T-cell (primary cell): ENCODE measurements around the gene SLU7. TPM values are rescaled to one million over a fixed set of nuclear protein-coding genes. Genes with fewer than 3 reads are reported as not detected.

Experiments used
- ATAC-seq, 4 experiments: fragments of 200-7000 bp in 3 of 4; fragments of 150-1000 bp in 1 of 4; cut with Tn5 transposase; replicated peaks in 1 of 4; 1 replicate in 3 of 4; 2 replicates in 1 of 4; pipeline ENCODE4 v1.10.0; 2021; ENCODE audit warnings: moderate library complexity in 3 of 4, mild to moderate bottlenecking in 2 of 4, moderate number of reproducible peaks in 1 of 4
- CTCF ChIA-PET, 2 donors: fragments of 300-600 bp; sonication (Branson Sonifier 250); formaldehyde crosslinking; loops; one replicate each; lab custom pipeline; 2022; ENCODE audit warnings: antibody characterized with exemption in 2 of 2; lab: Charles Lee
- POLR2A ChIA-PET, 2 donors: fragments of 300-600 bp; sonication (Branson Sonifier 250); formaldehyde crosslinking; loops; one replicate each; lab custom pipeline; 2022; ENCODE audit warnings: antibody characterized with exemption in 2 of 2; lab: Charles Lee
- DNase-seq, 35 experiments: peaks; one replicate each; pipeline versions ENCODE4 v3.0.0 to v3.0.0-alpha.2; 2013 to 2023
- H3K27ac ChIP-seq: one replicate; pipeline ENCODE4 v1.5.1; 2013; ENCODE audit warnings: low read length
- H3K27me3 ChIP-seq, 2 experiments: replicated peaks in 1 of 2; 1 replicate in 1 of 2; 2 replicates in 1 of 2; pipeline versions ENCODE4 v1.6.1 to v1.7.0; 2013; ENCODE audit warnings: low read length in 1 of 2, mixed read lengths in 1 of 2; ENCODE audit not compliant: control insufficient read depth in 2 of 2, insufficient read depth in 2 of 2; ENCODE audit errors: extremely low read depth in 1 of 2
- H3K36me3 ChIP-seq, 2 donors: 1 replicate in 1 of 2; 2 replicates in 1 of 2; pipeline versions ENCODE4 v1.6.1 to v1.7.0; 2013; ENCODE audit warnings: low read length in 1 of 2; ENCODE audit not compliant: control insufficient read depth in 2 of 2, insufficient read depth in 1 of 2; ENCODE audit errors: extremely low read depth in 1 of 2
- H3K4me1 ChIP-seq, 2 experiments: 1 replicate in 1 of 2; 2 replicates in 1 of 2; pipeline versions ENCODE4 v1.6.1 to v1.7.0; 2013; ENCODE audit warnings: low read length in 2 of 2, mixed read lengths in 1 of 2; ENCODE audit not compliant: insufficient read depth in 2 of 2, control insufficient read depth in 1 of 2; ENCODE audit errors: extremely low read depth in 1 of 2
- H3K4me3 ChIP-seq, 2 donors: 1 replicate in 1 of 2; 2 replicates in 1 of 2; pipeline versions ENCODE4 v1.5.1 to v1.7.0; 2013; ENCODE audit warnings: mild to moderate bottlenecking in 2 of 2, low read length in 1 of 2, moderate library complexity in 1 of 2; ENCODE audit not compliant: control insufficient read depth in 1 of 2; ENCODE audit errors: extremely low read depth in 1 of 2
- H3K9me3 ChIP-seq: 2 replicates; pipeline ENCODE4 v1.7.0; 2013
- H3K27ac Mint-ChIP-seq, 2 donors: one replicate each; pipeline ENCODE4 v1.8.0; 2020 to 2021; ENCODE audit warnings: mild to moderate bottlenecking in 2 of 2, mixed read lengths in 2 of 2
- H3K27me3 Mint-ChIP-seq, 2 donors: one replicate each; pipeline ENCODE4 v1.8.0; 2021 to 2022; ENCODE audit warnings: mixed read lengths in 2 of 2
- H3K36me3 Mint-ChIP-seq: one replicate; pipeline ENCODE4 v1.8.0; 2021; ENCODE audit warnings: mixed read lengths
- H3K4me1 Mint-ChIP-seq, 3 donors: one replicate each; pipeline ENCODE4 v1.8.0; 2020 to 2022; ENCODE audit warnings: mixed read lengths in 3 of 3, mild to moderate bottlenecking in 1 of 3
- H3K4me3 Mint-ChIP-seq, 3 donors: one replicate each; pipeline ENCODE4 v1.8.0; 2020 to 2022; ENCODE audit warnings: mild to moderate bottlenecking in 3 of 3, mixed read lengths in 3 of 3, moderate library complexity in 3 of 3
- H3K9me3 Mint-ChIP-seq, 3 donors: one replicate each; pipeline ENCODE4 v1.8.0; 2020 to 2022; ENCODE audit warnings: mixed read lengths in 3 of 3
- WGBS: methylation state at CpG from one replicate; pipeline ENCODE4 v1.1.5; 2013; ENCODE audit warnings: missing lambda C conversion rate; ENCODE audit not compliant: insufficient coverage; 5-methylcytosine and 5-hydroxymethylcytosine counted together
- total RNA-seq, 35 experiments: library from RNA in 6 of 35; stranded (reverse) in 6 of 35; fragments of 120-200 nt in 1 of 35; gene quantifications; one replicate each; pipeline versions ENCODE4 v1.2.1 to v1.2.4 and lab custom pipeline; 2013 to 2026

SLU7 gene
- 10 to 100 TPM; 64.9 to 76.8 (median 75.2) TPM for total RNA-seq
- 76.6 TPM for total RNA-seq (2013)
- total RNA-seq (lab: John Stamatoyannopoulos, UW) = 72.3 to 147 (median 105) reads per million in 29 experiments

DNA sequence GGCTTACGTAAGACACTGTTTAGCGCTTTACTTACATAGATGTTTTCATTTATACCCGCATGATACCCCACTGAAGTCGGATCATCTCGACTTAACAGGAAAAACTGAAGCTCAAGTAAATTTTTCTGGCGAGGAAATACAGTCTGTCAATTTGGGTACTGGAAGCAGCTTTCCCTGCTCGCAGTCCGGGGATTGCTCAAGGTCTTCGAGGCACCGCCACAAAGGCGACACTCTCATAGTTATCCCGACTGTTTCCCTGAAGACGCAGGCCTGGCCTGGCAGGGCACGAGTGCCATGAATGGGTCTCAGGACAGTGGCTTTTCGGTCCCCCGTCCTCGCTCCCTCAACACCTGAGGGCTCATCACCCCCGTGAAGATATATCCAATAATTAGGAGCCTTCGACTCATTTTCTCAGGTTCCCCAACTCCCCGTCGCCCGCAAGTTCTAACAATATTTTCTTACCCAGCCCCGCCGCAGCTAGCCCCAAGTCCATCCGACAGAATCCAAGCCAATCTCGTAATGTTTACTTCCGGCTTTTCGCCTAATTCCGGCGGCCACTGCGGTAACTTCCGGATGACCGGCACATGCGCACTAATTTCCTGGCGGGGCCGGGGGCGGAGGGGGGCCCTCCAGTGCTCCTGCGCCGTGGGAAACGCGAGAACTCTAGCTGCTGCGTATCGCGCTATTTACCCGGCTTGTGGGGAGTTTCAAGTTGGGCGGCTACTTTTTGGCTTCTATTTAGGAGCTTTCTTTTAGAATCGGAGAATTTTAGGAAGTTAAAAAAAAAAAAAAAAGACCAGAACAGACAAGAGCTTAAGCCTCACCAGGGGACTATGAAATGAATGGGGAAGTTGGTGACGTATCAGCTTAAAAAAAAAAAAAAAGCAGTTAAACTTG, at the start of gene SLU7:
Gene SLU7, minus strand, starts transcription at position 521 of the 897 bp plus-strand sequence. CDS start 3,787 bp downstream, outside the sequence.
- H3K27me3 ChIP-seq = no peaks in the 10 kb centered on the region
- ATAC-seq = peak; percentile 81 to 84 (median 82)
- POLR2A ChIA-PET = interaction anchor here (0.6 to 1.2 kb wide), 23 partner anchors 8 to 1562 kb away, joined by 3 to 7 read pairs (median 4); partner anchors contain the start of gene FAM200C (in 1 of the 2)
- CTCF ChIA-PET = interaction anchor here (0.6 to 3.5 kb wide), 12 partner anchors 11 to 1243 kb away, joined by 3 to 62 read pairs (median 5); no protein-coding TSS in a partner anchor
- H3K9me3 ChIP-seq = no peaks in the 10 kb centered on the region
- peak within 1 kb of the TSS; percentile 95 to 99 for H3K27ac Mint-ChIP-seq
- H3K9me3 Mint-ChIP-seq = no peaks in the 10 kb centered on the region
- peak; percentile 84 to 96 (median 91) for DNase-seq
- H3K4me1 ChIP-seq = peaks cover 32% of the 10 kb centered on the region in 2 experiments
- peak within 1 kb of the TSS; percentile 87 for H3K27ac ChIP-seq
- H3K36me3 Mint-ChIP-seq = peaks cover 8% of the 10 kb centered on the region
- peak within 1 kb of the TSS; percentile 86 to 96 for H3K4me3 ChIP-seq
- H3K27me3 Mint-ChIP-seq = no peaks in the 10 kb centered on the region
- H3K4me1 Mint-ChIP-seq = peaks cover 73 to 82% (median 78%) of the 10 kb centered on the region in 3 donors
- H3K4me3 Mint-ChIP-seq = peak within 1 kb of the TSS; percentile 95 to 99 (median 95)
- under 1% methylated on average over 44 of the region's 48 CpGs for WGBS
- H3K36me3 ChIP-seq = peaks cover 0 to 12% of the 10 kb centered on the region in 2 donors

DNA sequence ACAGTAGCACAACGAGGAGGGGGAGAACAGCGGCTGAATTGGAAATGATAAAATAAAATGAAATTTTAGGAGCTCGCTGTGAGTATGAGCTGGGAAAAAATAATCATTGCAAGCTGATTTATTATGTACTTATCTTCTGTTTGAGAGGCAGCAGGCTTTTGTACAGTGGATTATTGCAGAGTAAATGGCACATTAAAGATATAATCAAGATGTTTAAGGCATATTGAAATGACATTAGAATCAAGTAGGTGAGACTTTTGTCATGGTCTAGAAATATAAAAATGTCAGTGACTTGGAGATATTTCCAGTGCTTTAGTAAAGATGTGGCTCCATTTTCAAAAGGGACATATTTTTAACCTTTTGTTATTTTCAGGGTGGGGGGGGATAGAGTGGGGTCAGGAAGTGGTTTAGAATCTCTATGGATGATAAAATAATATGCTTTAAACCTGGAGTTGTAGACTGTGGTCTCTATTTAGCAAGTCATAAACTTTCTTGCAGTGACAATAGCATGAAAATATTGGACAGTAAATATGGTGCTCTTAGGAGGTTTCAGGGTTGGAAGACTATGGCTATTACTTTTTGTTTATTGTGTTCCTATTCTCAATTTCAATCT, 49.6 kb upstream of the SLU7 start:
- Mint-ChIP-seq H3K4me3 (peak overlapping the region; percentile 88 to 96 (median 89)), H3K9me3 (no peaks in the 10 kb centered on the region), H3K27ac (peak overlapping the region; percentile 91 to 98), H3K4me1 (peaks cover 77 to 86% (median 83%) of the 10 kb centered on the region in 3 donors), H3K36me3 (no peaks in the 10 kb centered on the region), H3K27me3 (no peaks in the 10 kb centered on the region)
- peak overlapping the region; percentile 45 to 61 for H3K4me3 ChIP-seq
- no peaks in the 10 kb centered on the region for H3K36me3 ChIP-seq
- 0% methylated on average over 2 of the region's 3 CpGs for WGBS
- DNase-seq (no peak), ATAC-seq (no peak)
- POLR2A ChIA-PET = interaction anchor here in 1 of 2 donors (0.7 kb wide), 1 partner anchor 39 kb away, joined by 7 read pairs; no protein-coding TSS in a partner anchor
- peaks cover 27 to 50% of the 10 kb centered on the region in 2 experiments for H3K4me1 ChIP-seq
- H3K27ac ChIP-seq = peak overlapping the region; percentile 77
- H3K27me3 ChIP-seq = no peaks in the 10 kb centered on the region
- CTCF ChIA-PET = interaction anchor here (0.6 to 5.0 kb wide), 5 partner anchors 26 to 39 kb away, joined by 4 to 41 read pairs (median 6); no protein-coding TSS in a partner anchor
- no peaks in the 10 kb centered on the region for H3K9me3 ChIP-seq

DNA sequence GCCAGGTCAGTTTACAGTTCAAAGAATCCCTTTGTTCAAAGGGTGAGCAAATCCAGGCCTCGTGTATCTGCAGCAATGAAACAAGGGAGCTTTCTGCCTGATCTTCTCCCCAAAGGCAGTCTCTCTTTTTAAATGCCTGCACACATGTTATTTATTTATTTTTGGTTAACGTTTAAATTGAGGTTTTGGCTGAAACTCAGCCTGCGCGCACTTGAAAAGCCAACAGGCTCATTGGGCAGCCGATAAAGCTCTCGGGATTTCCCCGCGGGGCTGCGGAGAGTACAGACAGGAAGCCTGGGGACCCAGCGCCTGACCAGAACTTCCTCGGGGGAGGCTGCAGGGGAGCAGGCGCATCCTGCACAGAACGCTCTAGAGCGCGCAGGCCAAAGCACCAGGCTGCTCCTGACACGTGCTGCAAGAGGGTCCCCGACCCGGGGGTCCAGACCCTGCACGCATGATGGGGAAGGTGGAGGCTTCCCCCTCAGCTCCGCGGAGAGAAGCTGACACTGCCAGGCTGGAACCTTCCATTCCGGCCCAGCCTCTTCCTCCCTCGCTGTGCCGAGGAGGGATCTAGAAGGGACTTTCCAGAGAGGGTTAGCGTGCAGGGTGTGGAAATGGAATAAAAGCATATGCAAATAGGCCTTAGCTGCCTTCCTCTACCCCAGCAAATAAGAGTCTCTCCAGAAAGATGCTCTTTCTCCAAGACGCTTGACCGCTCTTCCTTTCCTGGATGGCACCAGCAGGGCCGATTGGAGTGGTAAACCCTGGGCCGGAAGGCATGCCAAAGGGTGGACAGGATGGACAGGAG, 48.9 kb upstream of the SLU7 start:
- Mint-ChIP-seq H3K4me3 (peak overlapping the region; percentile 88 to 96 (median 89)), H3K36me3 (no peaks in the 10 kb centered on the region), H3K9me3 (no peaks in the 10 kb centered on the region), H3K27ac (peak overlapping the region; percentile 91 to 98), H3K27me3 (no peaks in the 10 kb centered on the region), H3K4me1 (peaks cover 70 to 83% (median 79%) of the 10 kb centered on the region in 3 donors)
- WGBS = under 1% methylated on average over 20 of the region's 29 CpGs
- Histone ChIP-seq H3K4me3 (peak overlapping the region; percentile 45 to 61), H3K27ac (peak overlapping the region; percentile 77), H3K9me3 (no peaks in the 10 kb centered on the region), H3K27me3 (no peaks in the 10 kb centered on the region), H3K36me3 (no peaks in the 10 kb centered on the region), H3K4me1 (peaks cover 27 to 47% of the 10 kb centered on the region in 2 experiments)
- ATAC-seq (peak; percentile 80 to 89 (median 86)), DNase-seq (peak; percentile 44 to 86 (median 70))
- ChIA-PET CTCF (interaction anchor here (0.6 to 5.0 kb wide), 9 partner anchors 9 to 49 kb away, joined by 3 to 41 read pairs (median 6); partner anchors contain the start of gene SLU7 (in 1 of the 2)), POLR2A (interaction anchor here in 1 of 2 donors (0.6 to 0.7 kb wide), 2 partner anchors 39 to 46 kb away, joined by 5 to 7 read pairs; partner anchors contain the start of gene PTTG1)

DNA sequence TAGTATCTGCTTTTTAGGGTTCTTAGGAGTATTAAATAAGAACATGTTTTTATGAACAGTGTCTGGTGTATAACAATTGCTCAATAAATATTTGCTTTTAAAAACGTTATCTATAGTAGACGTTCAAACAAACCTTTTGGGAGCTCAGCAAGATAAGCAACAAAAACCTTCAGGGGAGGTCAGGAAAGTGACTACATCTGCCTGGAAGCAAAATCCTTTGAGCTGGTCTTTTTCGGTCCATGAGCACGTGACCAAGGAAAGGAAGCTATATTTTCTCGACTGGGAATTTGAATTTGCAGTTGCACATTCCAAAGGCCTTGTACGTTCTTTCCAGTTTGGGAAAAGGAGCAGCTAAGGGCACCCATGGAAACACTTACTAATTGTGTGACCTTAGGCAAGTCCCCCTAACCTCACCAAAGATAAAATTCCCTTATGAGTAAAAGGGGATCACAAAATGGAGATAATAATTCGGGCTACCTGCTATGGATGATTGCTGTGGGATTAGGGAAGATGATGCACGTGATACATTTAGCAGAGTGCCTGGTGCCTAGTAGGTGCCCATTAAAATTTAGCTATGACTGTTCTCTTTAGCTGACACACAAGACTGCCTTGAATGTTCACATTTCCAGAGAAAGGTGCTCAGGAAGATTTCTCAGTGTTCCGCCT, 48.1 kb upstream of the SLU7 start:
- Mint-ChIP-seq H3K9me3 (no peaks in the 10 kb centered on the region), H3K27me3 (no peaks in the 10 kb centered on the region), H3K4me3 (peak overlapping the region; percentile 88 to 96 (median 89)), H3K36me3 (no peaks in the 10 kb centered on the region), H3K4me1 (peaks cover 66 to 78% (median 73%) of the 10 kb centered on the region in 3 donors), H3K27ac (peak overlapping the region; percentile 91 to 98)
- Histone ChIP-seq H3K27ac (peak overlapping the region; percentile 77), H3K4me3 (peak overlapping the region; percentile 45 to 61), H3K4me1 (peaks cover 24 to 41% of the 10 kb centered on the region in 2 experiments), H3K27me3 (no peaks in the 10 kb centered on the region), H3K9me3 (no peaks in the 10 kb centered on the region), H3K36me3 (no peaks in the 10 kb centered on the region)
- no peak for DNase-seq
- ATAC-seq = peak in 1 of 4 experiments; percentile 3
- CTCF ChIA-PET = interaction anchor here (1.0 to 5.0 kb wide), 7 partner anchors 8 to 48 kb away, joined by 3 to 41 read pairs (median 6); partner anchors contain the start of gene SLU7 (in 1 of the 2)
- 36% methylated on average over 5 of the region's 9 CpGs for WGBS
- POLR2A ChIA-PET = no interaction called here

DNA sequence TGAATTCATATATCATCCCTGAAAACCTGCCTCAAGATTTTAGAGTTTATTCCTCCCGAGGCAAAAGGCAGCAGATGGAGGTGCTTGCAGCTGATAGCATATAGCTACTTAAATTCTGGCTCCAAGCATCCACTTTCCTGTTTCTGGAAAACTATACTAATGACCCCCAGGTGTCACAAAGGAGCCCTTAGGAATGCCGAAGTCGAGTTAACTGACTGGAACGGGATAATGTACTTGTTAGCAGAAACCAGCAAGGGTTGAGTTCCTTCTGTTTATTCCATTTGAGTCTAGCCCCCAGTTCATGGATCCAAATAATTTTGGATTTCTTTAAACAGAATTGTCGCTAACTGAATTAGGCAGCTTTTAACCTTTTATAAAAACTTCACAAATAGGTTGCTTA, 47.2 kb upstream of the SLU7 start:
- H3K36me3 Mint-ChIP-seq = no peaks in the 10 kb centered on the region
- ChIA-PET CTCF (interaction anchor here (1.6 to 5.0 kb wide), 4 partner anchors 9 to 41 kb away, joined by 5 to 41 read pairs (median 18); no protein-coding TSS in a partner anchor), POLR2A (no interaction called here)
- ATAC-seq (no peak), DNase-seq (no peak)
- H3K27ac Mint-ChIP-seq = peak overlapping the region in 1 of 2 donors; percentile 50
- no peaks in the 10 kb centered on the region for H3K9me3 Mint-ChIP-seq
- no CpG with 5 or more reads among the region's 5 CpGs for WGBS
- H3K27ac ChIP-seq = no peak overlapping the region
- H3K9me3 ChIP-seq = no peaks in the 10 kb centered on the region
- peaks cover 18 to 38% of the 10 kb centered on the region in 2 experiments for H3K4me1 ChIP-seq
- H3K27me3 ChIP-seq = no peaks in the 10 kb centered on the region
- H3K27me3 Mint-ChIP-seq = no peaks in the 10 kb centered on the region
- H3K4me1 Mint-ChIP-seq = peaks cover 58 to 70% (median 64%) of the 10 kb centered on the region in 3 donors
- no peak overlapping the region for H3K4me3 Mint-ChIP-seq
- no peak overlapping the region for H3K4me3 ChIP-seq
- H3K36me3 ChIP-seq = no peaks in the 10 kb centered on the region
